Activated CD4-positive, alpha-beta T cell treated with anti-CD3 and anti-CD28 coated beads for 48 hours (primary cell): ENCODE data around the gene PSIP1.
A peak's percentile ranks its signal among the peaks of the same experiment; 100 is the strongest.
"Not testable (repeated sequence)": the region's sequence is repeated elsewhere in the genome, so short reads cannot be mapped to it uniquely, and the experiment has no call there.

ENCODE experiments used
- DNase-seq: peaks from one replicate; pipeline ENCODE4 v3.0.0-alpha.2; 2020

PSIP1 gene

DNA sequence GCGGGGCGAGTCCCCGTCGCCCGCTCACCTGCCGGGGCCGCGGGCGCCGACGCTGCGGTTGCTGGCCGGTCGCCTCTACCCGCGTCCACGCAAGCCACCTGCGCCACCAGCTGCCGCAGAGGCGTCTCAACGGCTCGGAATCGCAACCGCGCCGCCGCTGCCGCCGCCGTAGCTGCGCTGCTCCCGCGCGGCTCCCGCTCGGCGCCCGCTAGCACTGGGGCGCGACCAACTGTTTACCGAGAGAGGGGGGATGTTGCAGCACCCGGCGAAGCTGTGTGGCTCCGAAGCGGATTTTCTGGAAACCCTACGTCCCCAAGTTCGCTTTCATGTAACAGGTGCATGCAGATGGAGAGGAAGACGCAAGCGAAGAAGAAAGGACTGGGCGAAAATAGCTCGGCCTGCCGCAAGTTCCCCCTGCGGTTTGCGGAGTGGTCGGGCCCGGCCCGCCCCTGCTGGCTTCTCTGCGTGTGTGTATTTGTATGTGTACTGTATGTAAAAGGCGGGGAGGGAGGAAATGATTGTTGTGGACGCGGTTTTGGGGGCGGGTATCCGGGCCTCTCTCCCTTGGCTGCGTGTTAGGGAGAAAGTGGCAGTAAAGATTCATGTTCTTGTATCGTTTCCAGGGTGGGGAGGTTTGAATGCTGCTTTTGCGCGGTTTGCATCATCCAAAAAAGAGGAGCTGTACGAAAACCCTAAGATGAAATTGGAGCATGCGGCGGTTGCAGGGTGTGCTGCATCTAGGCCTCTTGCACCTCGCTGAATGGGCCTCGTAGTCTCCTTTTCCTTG is at the start of gene PSIP1:
PSIP1 (minus strand) TSS at position 182 of the 787 bp plus-strand sequence. CDS start 782 bp downstream, outside the sequence.
- DNase-seq, result peak; percentile 89

DNA sequence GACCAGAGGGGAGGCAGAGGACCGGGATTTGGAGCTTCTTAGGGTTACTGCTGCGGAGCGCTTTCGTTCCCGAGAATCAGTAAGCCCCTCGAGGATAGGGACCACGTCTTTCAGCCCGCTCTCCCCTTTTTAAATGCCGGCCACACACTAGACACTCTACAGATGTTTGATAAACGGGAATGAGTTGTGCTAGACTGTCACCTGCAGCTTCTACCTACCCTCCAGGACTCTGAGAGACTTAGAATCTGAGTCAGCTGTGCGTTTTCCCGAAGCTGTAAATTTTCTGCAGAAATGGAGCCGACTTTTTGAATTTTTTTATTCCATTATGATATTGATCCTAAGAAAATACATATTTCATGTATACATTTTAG is 42.7 kb upstream of the PSIP1 start:
- no peak for DNase-seq

DNA sequence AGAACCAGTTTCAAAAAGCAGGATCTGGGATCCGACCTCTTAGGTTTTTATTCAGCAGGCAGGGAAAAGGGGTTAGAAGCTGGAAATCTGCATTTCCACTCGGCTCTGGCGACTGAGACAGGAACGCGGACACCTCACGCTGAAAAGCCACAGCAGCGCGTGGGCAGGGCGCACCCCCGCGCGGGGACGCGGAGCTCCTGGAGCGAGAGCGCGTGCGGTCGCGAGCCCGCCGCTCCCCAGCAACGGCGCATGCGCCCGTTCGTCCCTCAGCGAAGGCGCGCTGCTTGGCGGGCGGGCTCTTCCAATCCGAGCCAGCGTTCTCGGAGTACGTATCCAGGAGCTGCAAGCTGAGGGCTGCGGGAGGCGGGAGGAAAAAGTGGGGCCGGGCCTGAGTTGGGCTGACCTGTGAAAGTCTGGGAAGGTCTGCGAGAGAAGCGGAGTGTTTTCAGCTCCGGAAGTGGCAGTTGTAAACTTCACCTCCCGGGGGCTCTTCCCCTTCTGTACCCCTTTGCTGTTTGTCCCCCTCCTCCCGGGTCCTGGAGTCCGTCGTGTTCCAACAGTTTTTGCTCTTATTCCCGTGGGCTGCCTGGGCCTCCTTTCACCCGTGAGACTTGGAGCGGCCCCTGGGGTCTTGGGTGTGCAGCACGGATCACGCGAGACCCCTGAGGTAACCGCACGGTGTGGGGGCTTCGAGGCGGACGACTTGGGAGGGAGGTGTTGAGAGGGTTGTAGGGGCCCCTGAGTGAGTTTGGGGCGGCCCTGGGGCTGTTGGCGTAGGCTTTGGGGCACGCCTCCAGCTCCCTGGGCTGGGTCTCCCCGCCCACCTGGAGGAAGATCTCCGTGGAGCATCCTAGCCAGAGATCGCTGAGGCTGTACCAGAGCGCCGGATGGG is 42.1 kb upstream of the PSIP1 start, which contains the start of gene CCDC171:
CCDC171 (plus strand) TSS at position 408 of the 892 bp plus-strand sequence. CDS start 11,046 bp downstream, outside the sequence.
- DNase-seq, result peak; percentile 88

DNA sequence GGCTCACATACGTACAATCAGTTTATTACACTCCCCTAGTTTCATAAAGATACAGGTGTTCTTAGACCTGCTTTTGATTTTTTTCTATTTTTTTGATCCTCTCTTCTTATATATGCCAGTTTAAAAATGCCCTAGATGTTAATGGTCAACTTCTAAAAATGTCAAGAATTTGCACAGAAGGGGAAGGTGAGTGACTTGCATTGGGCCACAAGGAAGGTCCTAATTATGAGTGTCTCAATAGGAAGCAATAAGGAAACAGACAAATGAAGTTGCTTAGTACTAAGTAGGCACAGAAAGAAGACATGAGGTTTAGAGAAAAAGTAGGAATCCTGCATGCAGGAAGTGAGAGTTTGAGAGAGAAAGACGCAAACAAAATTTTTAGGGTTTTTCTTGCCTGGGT is 38.8 kb upstream of the PSIP1 start:
- DNase-seq, result no peak

DNA sequence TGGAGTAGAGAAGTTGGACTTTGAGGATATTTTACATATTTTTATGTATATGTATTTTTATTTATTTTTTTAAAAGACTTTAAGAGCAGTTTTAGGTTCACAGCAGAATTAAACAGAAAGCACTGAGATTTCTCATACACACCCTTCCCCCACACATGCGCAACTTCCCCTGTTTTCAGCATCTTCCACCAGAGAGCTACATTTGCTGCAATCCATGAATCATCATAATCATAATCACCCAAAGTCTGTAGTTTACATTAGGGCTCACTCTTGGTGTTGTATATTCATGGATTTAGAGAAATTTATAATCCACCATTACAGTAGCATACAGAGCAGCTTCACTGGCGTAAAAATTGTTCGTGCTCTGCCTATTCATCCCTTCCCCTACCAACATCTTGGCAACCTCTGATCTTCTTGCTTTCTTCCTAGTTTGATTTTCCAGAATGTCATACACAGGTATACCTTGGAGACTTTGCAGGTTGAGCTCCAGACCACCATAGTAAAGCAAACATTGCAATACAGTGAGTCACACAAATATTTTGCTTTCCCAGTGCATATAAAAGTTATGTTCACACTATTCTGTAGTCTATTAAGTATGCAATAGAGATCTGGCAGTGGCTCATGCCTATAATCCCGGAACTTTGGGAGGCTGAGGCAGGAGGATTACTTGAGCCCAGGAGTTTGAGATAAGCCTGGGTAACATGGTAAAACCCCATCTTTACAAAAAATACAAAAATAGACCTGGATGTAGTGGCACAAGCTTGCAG is 32.5 kb upstream of the PSIP1 start:
- DNase-seq, result no peak

DNA sequence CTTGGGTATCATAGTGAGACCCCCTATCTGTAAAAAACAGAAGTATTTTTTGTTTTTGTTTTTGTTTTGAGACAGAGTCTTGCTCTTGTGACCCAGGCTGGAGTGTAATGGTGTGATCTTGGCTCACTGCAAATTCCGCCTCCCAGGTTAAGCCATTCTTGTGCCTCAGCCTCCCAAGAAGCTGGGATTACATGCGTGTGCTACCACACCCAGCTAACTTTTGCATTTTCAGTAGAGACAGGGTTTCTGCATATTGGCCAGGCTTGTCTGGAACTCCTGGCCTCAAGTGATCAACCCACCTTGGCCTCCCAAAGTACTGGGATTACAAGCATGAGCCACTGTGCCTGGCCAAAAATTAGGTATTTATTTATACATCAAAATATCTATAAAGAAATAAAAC is 31.9 kb upstream of the PSIP1 start:
- DNase-seq, result no peak

DNA sequence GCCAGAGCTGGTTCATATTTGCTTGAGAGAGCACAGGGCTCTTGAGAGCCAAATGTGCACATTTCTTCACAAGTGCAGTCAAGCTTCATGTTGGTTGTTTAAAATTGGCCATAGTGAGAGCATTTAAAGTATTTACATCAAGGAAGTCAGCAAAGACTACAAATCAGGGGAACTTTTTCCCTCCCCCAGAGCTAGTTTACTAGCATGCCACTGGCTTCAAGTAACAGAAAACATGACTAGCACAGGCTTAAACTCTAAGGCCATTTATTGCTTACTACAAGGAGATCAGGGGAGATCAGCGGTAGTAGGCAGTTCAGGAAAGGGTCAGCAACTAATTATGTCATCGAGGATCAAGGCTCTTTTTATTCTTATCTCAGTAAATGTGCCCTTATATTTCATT is 31.1 kb upstream of the PSIP1 start:
- no peak for DNase-seq

DNA sequence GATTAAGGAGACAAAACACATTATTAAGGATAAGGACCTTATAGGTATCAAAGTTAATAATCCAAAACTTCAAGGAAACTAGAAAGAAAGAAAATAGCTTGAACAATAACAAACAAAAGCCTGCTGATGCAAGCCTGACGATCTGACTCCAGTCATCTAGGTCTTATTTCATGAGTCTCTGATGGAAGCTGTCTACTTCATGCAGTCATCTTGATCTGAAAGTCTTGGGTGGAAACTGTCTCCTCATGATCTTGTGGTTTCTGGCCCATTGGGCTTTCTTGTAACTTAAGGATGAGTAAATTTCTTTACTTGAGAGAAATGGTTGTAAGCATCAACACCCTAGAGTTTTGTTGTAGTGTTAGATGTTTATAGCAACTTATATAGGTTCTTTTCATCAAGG is 20.6 kb upstream of the PSIP1 start:
- peak; percentile 19 for DNase-seq

DNA sequence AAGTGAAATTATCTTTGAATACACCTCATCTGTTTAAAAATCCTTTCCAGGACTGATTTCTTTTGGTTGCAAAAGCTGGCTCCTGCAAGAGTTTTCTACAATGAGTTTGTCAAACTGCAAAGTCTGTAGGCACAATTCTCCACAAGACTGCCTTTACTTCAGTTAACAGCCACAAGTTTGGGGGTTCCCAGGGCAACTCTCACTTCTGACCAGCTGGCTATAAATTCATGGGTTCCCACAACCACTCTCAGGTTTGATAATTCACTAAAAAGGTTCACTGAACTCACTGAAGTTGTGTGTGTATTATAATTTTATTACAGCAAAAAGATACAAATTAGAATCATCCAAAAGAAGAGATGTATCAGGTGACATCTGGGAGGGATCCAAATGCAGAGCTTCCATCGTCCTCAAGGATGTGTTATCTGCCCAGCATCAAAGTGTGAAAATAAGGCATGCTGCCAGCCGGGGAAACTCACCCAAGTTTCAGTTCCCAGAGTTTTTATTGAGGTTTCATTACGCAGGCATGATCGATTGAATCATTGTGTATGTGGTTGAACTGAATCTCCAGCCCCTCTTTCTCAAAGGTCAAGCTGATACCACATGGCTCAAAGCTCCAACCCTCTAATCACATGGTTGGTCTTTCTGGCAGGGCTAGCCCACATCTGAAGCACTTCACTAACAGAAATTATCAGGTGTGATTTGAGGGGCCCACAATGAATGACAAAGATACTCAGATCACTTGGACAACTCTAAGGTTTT is 19.0 kb upstream of the PSIP1 start:
- no peak for DNase-seq

DNA sequence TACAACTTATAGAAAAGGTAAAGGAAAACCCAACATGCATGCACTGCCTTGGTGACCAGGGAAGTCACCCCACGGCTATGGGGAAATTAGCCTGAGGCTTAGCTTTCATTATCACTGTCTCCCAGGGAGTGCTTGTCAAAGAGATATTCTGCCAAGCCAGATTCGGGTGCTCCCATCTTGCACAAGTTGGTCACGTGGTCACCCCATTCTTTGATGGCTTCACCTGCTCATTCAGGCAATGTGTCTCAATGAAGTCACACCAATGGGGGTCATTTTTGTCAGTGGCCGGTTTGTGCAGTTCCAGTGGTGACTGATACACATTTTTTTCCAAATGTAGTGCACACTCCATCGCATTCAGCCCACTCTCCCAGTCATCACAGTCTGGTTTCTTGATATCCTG is 16.3 kb upstream of the PSIP1 start:
- not testable (repeated sequence) for DNase-seq

DNA sequence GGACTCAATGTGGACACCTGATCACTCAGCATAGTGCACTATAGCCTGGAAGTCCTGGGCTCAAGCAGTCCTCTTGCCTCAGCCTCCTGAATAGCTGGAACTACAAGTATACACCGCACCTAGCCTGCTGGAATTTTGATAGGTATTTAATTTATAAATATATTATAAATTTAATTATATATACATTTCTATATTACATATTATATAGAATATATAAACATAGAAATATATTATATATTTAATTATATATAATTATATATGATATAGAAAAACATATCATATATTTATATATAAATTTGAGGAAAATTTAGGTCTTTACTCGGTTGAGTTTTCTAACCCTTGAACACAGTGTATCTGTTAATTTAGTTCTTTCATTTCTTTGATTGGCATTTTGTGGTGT is 15.2 kb upstream of the PSIP1 start:
- no peak for DNase-seq

DNA sequence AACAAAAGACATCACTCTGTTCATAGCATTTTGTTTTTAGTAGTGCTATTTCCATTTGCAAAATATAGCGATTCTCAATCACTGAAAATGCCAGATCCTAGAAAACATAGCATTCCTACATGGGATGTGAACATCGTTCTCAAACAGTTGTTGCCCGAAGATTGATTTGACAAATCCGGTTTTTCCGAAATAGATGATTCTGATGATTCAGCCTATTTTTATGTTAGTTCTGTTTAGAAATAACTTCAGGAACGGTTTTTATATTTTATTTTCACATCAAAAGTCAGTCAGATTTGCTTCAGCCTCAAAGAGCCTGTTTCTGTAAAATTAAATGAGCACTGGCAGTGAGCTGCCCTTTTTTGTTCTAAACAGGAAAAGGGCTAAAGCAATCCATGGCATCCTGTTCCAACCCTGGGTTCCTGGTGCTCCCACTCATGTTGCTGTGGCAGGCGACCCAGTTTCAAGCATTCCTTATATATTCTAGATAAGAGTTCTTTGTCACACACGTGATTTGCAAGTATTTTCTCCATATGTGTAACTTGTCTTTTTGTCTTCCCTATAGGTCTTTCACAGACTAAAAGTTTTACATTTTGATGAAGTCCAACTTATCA is 14.2 kb upstream of the PSIP1 start:
- no peak for DNase-seq

DNA sequence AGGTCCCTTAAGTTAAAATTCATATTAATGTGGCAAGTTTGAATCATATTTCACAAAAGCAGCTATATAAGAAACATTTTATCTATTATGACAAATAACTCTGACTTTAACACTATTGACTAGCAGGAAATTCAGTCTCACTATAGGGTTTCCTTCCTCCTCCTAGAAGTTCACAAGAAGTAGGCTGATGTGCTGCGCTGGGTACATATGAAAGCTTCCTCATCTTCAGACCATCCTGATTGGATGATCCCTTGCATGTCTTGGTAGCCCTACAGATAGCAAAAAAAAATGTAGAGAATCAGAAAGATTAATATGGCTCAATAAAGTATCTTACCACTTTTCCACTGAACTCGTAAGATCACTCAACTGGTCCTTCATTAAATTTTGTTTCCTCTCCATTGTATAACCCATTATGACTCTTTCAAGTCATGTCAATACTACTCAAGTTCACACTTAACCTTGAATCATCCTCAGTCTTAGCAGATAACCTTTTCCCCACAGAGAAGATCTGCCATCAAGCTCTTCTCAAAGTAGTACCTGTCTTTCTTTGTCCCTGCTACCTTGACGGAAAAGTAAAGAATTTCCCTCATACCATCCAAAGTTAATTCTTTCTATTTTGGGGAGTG is 11.5 kb upstream of the PSIP1 start:
- DNase-seq, result no peak

DNA sequence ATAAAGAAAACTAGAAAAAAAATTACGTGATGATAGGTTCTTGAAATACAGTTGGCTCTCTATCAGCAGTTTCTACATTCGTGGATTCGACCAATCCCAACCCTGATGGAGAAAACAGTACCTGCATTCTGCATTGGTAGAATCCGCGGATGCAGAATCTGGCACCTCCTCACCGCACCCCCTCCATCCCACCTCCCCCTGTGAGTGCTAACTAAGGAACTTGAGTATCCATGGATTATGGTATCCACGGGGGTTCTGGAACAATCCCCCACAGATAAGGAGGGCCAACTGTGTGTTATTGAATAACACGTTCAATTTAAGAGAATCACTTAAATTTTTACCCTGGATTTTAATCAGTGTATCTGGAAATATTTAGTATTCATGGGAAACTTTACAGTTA is 10.5 kb upstream of the PSIP1 start:
- no peak for DNase-seq

DNA sequence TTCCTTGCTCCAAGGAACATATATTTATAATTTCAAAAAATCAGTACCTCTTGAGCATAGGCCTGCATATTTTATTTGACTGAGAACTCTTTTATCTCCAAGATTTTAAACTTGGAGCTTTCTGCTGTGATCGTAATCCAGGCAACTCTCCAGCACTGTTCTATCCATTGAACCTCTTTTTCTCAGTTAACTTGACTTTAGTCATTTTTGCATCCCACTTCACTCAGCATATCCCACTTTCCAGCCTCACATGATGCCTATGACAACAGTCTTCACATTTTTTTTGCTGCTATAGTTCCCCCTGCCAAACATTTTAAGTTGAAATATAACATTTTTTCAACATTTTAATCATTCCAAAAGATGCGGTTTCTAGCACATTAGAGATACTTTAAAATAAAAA is 9.1 kb upstream of the PSIP1 start:
- DNase-seq, result no peak

DNA sequence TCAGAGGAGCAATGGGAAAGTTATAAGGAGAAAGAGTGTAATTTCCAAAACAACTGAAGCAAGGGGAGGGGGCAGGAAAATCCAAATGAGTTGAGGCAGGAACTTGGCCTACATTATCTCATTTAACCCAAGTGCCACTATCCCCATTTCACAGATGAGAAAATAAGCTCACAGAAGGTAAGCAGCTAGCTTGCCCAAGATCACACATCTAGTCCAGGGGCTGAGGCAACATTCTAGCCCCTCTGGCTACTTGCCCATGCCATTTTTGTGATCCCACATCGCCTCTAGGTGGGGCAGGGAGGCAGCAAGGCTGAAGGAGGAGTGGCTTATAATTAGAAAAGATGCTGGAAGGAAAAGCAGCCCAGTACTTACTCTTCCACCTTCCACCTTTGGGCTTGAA is 2.6 kb upstream of the PSIP1 start:
- DNase-seq, result peak; percentile 25

DNA sequence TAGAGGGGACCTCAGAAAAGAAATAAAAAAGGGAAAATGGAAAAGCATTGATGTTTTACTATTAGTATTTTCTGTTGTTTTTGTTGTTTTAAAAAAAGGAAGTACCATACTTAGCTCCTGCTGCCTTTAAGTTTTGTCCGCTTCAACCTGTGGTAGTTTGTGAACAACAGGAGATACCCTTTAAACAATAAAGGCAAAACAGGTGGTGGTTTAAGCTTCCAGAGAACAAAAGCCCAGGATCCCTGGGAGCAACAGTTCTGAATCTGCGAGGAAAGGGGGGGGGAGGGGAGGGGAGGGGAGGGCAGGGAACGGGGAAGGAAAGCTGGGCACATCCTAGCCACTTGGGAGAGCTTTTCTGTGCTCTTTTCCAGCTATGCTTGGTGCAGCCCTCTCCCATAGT is 2.1 kb upstream of the PSIP1 start:
- DNase-seq, result no peak

DNA sequence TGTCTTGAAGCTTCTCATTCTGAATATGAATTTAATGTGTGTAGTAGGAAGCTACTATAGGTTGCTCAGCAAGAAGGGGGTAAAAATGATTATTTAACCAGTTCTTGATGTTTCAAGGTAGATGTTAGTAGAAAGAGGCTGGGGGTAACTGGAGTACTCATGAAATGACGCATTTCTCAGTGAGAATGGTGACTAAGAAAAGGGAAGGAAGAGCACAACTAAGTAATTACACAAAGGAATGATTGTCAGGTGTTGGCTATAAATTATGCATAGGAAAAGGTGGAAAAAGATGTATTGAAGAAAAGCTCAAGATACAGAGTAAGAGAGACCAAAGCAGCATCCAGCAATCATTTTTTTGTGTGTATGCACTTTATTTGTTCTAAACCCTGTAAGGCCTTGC is 1.4 kb upstream of the PSIP1 start:
- no peak for DNase-seq

DNA sequence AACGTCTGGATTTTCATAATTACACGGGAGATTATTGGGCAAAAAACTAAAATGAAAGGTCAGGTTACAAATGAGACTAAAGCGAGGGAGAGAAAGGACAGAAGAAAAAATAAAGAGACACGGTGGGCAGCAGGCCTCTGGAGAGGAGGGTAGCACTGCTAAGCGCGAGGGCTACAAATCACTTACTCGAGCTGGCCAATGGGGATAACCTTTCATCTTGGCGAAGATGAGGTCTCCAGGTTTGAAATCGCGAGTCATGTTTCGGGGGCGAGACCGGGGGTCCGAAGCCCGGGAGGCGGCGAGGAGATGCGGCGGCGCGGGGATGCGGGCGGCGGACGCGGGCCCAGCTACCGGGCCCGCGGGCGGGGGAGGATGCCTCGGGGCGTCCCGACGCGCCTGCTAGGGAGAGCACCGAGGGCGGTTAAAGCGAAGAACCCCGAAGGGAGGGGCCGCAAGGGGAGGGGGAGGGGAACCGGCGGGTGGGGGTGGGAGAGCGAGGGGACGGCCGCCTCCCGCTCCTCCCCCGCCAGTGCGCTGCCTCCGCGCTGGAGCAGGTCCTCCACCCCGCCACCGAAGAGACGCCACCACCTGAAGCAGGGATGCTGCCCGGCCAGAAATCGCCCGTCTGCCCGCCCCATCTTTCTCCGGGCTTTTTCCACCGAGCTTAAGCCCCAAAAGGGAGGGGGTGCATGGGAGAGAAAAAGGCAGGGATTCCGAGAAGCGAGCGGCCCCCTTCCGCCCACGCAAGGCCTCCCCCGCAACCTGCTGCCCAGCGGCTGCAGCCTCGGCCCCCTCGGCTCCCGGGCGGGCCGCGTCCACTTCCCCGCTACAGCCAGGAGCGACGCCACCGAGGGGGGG is 610 bp downstream of the PSIP1 start:
- DNase-seq, result peak; percentile 72

DNA sequence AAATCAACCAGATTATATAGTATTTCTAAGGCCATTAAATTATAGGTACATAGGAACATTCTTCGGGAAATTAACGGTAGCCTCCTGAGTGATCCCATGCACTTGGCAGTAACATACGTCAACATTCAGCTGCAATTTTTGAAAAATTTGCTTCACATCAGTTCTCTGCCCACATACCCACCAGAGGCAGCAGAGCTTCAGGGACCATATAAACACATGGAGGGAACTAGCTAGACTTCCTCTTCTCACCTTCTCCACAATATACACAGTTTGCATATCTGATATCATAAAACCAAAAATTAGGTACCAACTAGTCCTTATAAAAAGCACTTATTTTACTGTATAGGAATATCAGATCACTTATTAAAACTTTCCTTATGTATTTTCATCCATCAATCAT is 4.8 kb downstream of the PSIP1 start:
- no peak for DNase-seq

DNA sequence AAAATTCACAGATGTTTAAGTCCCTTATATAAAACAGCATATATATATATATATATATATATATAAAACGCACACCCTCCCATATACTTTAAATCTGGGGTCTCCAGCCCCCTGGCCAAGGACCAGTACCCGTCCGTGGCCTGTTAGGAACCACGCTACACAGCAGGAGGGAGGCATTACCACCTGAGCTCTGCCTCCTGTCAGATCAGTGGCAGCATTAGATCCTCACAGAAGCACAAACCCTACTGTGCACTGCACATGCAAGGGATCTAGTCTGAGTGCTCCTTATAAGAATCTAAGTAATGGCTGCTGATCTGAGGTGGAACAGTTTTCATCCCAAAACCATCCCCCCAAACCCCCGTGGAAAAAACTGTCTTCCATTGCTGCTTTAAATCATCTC is 9.0 kb downstream of the PSIP1 start:
- no peak for DNase-seq
